BE2C (cell line): ENCODE results near the gene ZNF575.
"Not testable (repeated sequence)": the region's sequence is repeated elsewhere in the genome, so short reads cannot be mapped to it uniquely, and the experiment has no call there.

Source experiments
- DNase-seq: peaks from one replicate; pipeline ENCODE4 v3.0.0-alpha.2; 2020
- H3K27me3 ChIP-seq: fragments of 250-450 bp; sonication (Bioruptor Pico); 2 replicates; pipeline ENCODE4 v1.5.1; 2020; ENCODE audit warnings: mild to moderate bottlenecking
- H3K36me3 ChIP-seq: fragments of 250-450 bp; sonication (Bioruptor Pico); 2 replicates; pipeline ENCODE4 v1.5.1; 2020; ENCODE audit warnings: mild to moderate bottlenecking
- H3K4me1 ChIP-seq: fragments of 250-450 bp; sonication (Bioruptor Pico); 2 replicates; pipeline ENCODE4 v1.5.1; 2020
- H3K4me3 ChIP-seq: 2 replicates; pipeline ENCODE4 v1.5.1; 2011; ENCODE audit warnings: low read depth, low read length
- H3K9me3 ChIP-seq: fragments of 250-450 bp; sonication (Bioruptor Pico); 2 replicates; pipeline ENCODE4 v1.5.1; 2020
- CTCF ChIP-seq: IDR thresholded peaks from 2 replicates; pipeline ENCODE4 v1.5.1; 2012; ENCODE audit warnings: mild to moderate bottlenecking, low read depth, low read length

Gene ZNF575

GRCh38 chr19:43505941-43506340 lies 27.0 kb upstream of the ZNF575 start:
- no peaks in the 10 kb centered on the region for H3K27me3 ChIP-seq
- no peaks in the 10 kb centered on the region for H3K36me3 ChIP-seq
- no peaks in the 10 kb centered on the region for H3K9me3 ChIP-seq
- no peaks in the 10 kb centered on the region for H3K4me1 ChIP-seq
- no peak for TF ChIP-seq CTCF
- no peak overlapping the region for H3K4me3 ChIP-seq
- no peak for DNase-seq

- no peaks in the 10 kb centered on the region for H3K27me3 ChIP-seq
- no peak for TF ChIP-seq CTCF
- DNase-seq = no peak
- H3K9me3 ChIP-seq = no peaks in the 10 kb centered on the region
- no peaks in the 10 kb centered on the region for H3K36me3 ChIP-seq
- no peak overlapping the region for H3K4me3 ChIP-seq
- no peaks in the 10 kb centered on the region for H3K4me1 ChIP-seq
Measured at GRCh38 chr19:43506629-43507028, 26.4 kb upstream of the ZNF575 start.

GRCh38 chr19:43507880-43508279 lies 25.1 kb upstream of the ZNF575 start:
- Histone ChIP-seq H3K4me3 (no peak overlapping the region), H3K4me1 (no peaks in the 10 kb centered on the region)
- TF ChIP-seq CTCF = no peak

GRCh38 chr19:43510713-43511112 lies 22.3 kb upstream of the ZNF575 start:
- no peaks in the 10 kb centered on the region for H3K27me3 ChIP-seq
- no peak overlapping the region for H3K4me3 ChIP-seq
- H3K9me3 ChIP-seq = no peaks in the 10 kb centered on the region
- no peak for DNase-seq
- H3K36me3 ChIP-seq = no peaks in the 10 kb centered on the region
- no peaks in the 10 kb centered on the region for H3K4me1 ChIP-seq
- TF ChIP-seq CTCF = no peak

More at GRCh38 chr19:43507880-43508279, 25.1 kb upstream of the ZNF575 start:
- Histone ChIP-seq H3K36me3 (no peaks in the 10 kb centered on the region), H3K27me3 (no peaks in the 10 kb centered on the region), H3K9me3 (no peaks in the 10 kb centered on the region)
- no peak for DNase-seq

- no peak for DNase-seq
- Histone ChIP-seq H3K4me3 (no peak overlapping the region), H3K4me1 (no peaks in the 10 kb centered on the region), H3K27me3 (no peaks in the 10 kb centered on the region), H3K9me3 (no peaks in the 10 kb centered on the region), H3K36me3 (no peaks in the 10 kb centered on the region)
- TF ChIP-seq CTCF = no peak
Measured at GRCh38 chr19:43511324-43511723, 21.7 kb upstream of the ZNF575 start.

- H3K9me3 ChIP-seq, H3K4me1 ChIP-seq, H3K27me3 ChIP-seq, H3K36me3 ChIP-seq, DNase-seq, H3K4me3 ChIP-seq: not testable (repeated sequence)
Measured at GRCh38 chr19:43512399-43512798, 20.6 kb upstream of the ZNF575 start.

GRCh38 chr19:43518051-43518450 lies 14.9 kb upstream of the ZNF575 start:
- Histone ChIP-seq H3K4me1 (no peaks in the 10 kb centered on the region), H3K4me3 (no peak overlapping the region), H3K9me3 (no peaks in the 10 kb centered on the region), H3K36me3 (no peaks in the 10 kb centered on the region), H3K27me3 (no peaks in the 10 kb centered on the region)
- DNase-seq = no peak
- no peak for TF ChIP-seq CTCF
